Measurements from ENCODE around the gene RECQL5.

RECQL5 gene

DNA sequence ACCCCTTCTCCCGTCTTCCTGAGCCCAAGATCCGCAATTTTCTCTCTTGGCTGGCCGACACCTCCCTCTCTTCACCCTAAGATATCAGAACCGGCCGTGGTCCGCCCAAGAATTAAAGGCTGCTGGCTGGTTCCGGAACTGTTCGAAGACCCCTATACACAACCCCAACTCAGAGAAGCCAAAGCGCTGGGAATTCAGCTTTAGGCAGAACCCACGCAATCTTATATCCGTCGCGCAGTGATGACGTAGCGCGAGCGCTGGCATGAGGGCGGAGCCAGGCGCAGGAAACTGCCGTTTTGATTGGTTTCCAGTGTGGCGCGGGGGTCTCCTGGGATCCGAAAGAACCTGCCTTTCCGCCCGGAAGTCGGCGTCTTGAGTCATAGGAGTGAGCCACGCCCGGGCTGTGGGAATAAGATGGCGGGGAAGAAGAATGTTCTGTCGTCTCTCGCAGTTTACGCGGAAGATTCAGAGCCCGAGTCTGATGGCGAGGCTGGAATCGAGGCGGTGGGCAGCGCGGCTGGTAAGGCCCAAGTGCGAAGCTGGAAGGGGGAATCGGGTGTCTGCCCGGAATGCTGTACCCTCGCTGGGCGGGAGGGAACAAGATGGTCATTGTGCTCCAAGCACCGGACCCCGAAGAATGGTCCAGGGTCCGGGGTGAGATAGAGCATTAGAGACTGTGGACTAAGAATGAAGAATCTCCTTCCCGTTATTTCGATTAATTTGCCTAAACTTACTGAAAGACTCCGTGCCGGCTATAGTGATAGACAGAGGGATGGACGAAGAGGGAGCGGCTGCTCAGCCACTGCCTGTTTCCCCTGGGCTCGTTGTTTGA lies at the start of gene RECQL5, which contains the start of gene SAP30BP:
TSS of gene RECQL5 (minus strand) at position 196 of the 832 bp plus-strand sequence. CDS start 597 bp downstream, outside the sequence.
TSS of gene SAP30BP (plus strand) at position 380 of the 832 bp plus-strand sequence. CDS start at position 415, 35 bp downstream.
- peak; percentile 90 for DNase-seq (ENCODE audit: low spot score)
- TF ChIP-seq, protein P1, sequence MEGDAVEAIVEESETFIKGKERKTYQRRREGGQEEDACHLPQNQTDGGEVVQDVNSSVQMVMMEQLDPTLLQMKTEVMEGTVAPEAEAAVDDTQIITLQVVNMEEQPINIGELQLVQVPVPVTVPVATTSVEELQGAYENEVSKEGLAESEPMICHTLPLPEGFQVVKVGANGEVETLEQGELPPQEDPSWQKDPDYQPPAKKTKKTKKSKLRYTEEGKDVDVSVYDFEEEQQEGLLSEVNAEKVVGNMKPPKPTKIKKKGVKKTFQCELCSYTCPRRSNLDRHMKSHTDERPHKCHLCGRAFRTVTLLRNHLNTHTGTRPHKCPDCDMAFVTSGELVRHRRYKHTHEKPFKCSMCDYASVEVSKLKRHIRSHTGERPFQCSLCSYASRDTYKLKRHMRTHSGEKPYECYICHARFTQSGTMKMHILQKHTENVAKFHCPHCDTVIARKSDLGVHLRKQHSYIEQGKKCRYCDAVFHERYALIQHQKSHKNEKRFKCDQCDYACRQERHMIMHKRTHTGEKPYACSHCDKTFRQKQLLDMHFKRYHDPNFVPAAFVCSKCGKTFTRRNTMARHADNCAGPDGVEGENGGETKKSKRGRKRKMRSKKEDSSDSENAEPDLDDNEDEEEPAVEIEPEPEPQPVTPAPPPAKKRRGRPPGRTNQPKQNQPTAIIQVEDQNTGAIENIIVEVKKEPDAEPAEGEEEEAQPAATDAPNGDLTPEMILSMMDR (IDR thresholded peaks at IDR 0.05; ENCODE audit: extremely low read depth, missing control alignments) = no peak

GRCh38 chr17:75712446-75712845 lies 45.5 kb upstream of the RECQL5 start:
- DNase-seq (ENCODE audit: low spot score) = no peak
- TF ChIP-seq, protein P1 (IDR thresholded peaks at IDR 0.05; ENCODE audit: extremely low read depth, missing control alignments) = no peak

DNA sequence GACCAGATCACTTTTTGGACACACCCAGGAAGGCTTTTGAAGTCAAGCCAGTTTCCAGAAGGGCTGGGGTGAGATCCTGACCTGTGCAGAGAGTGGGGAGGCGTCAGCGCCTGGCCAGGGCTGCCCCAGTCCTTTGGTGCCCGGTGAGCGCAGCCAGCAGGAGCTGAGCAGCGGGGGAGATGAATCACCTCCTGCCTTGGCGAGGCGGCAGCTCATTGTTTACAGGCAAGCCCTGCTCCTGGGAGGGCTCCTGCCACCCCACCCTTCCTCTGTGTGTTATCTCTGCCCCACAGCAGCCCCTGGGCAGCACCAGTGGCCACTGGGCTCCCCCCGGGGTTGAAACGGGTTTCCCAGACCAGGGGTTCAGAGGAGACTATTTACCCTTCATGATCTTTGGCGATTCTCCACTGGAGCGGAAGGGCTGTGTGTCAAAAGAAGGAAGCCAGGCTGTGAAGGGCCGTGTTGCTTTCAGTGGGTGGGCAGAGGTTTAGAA lies 40.2 kb upstream of the RECQL5 start:
- DNase-seq (ENCODE audit: low spot score) = no peak
- TF ChIP-seq, protein P1 (IDR thresholded peaks at IDR 0.05; ENCODE audit: extremely low read depth, missing control alignments) = no peak

GRCh38 chr17:75706042-75706728 lies 39.2 kb upstream of the RECQL5 start:
- TF ChIP-seq, protein P1 (IDR thresholded peaks at IDR 0.05; ENCODE audit: extremely low read depth, missing control alignments) = no peak
- DNase-seq (ENCODE audit: low spot score) = no peak

DNA sequence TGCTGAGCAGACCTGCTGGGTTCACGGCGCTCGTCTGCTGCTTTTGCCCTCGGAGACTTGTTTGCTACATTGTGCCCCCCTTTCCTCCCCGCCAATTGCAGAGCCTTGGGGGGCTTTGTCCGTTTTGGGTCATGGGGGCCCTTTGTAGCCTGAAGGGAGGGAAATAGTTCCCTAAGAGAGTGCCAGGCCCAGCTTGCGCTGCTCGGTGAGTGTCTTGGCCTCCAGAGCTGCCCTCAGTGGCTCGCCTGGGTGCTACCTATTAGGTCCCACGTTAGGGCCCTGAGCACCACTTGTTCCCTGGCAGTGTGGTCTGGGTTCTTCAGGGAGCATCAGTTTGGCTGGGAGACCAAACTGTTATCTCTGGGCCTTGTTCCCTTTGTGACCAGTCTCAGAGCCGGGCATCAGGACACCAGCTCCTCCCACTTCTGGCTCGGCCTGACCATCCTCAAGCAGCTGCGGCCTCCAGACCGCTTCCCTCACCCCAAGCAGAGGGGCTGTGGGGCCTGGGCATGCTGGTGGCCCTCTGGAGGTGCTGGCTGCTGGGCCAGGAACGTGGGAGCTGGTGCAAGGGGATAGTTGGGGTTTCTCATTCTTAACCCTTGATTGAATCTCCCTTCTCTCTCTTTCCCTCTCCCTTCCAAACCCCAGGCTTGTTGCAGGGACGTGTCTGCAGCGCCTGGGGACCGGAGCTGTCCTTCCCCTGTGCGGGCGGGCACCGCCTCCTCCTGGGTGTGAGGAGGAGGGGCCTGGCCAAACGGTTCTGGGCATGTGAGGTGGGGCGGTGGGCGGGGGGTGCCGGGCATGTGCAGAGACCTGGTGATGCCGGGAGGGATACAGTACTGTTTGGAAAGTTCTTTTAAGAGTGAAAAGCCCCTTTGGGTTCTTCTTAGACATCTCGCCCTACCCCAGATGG lies 38.3 kb upstream of the RECQL5 start:
- DNase-seq (ENCODE audit: low spot score) = no peak

DNA sequence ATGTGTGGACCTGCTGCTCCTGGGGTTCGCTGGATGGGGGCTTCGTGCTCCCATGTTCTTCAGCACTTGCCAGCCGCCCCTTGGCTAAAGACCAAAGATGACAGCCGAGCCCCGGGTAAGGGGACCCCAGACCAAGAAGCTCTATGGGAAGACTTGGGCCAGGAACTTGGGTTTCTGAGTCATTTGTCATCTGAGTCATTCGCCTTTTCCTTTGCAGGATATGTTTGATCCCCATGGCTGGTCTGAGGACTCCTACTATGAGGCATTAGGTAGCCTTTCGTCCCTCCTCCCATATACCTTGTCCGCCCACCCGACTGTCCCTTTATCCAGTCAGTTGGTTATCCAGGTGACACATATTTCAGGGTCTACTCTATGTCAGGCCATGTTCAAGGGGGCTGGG lies 36.6 kb upstream of the RECQL5 start:
- DNase-seq (ENCODE audit: low spot score) = no peak
- TF ChIP-seq, protein P1 (IDR thresholded peaks at IDR 0.05; ENCODE audit: extremely low read depth, missing control alignments) = no peak

More for the DNA sequence above, 38.3 kb upstream of the RECQL5 start:
- TF ChIP-seq, protein P1 (IDR thresholded peaks at IDR 0.05; ENCODE audit: extremely low read depth, missing control alignments) = no peak

All from GM20000 (cell line).